OCI-LY1 (cell line): Measurements from ENCODE around the gene CFAP46.

Experiments
- EZH2 ChIP-seq: fragments of 200-600 bp; sonication (generic), shearing (Covaris generic); IDR thresholded peaks from 2 replicates; pipeline ENCODE4 v1.8.0; 2017; ENCODE audit warnings: borderline replicate concordance, mixed run types, mild to moderate bottlenecking, antibody characterized with exemption, low read length, moderate library complexity, mixed read lengths
- TF ChIP-seq, protein P1 (sequence below): fragments of 200-600 bp; sonication (generic), shearing (Covaris generic); IDR thresholded peaks from 2 replicates; pipeline ENCODE4 v1.5.1; 2017; ENCODE audit warnings: mild to moderate bottlenecking, antibody characterized with exemption, low read length, moderate library complexity, mixed read lengths

DNA sequence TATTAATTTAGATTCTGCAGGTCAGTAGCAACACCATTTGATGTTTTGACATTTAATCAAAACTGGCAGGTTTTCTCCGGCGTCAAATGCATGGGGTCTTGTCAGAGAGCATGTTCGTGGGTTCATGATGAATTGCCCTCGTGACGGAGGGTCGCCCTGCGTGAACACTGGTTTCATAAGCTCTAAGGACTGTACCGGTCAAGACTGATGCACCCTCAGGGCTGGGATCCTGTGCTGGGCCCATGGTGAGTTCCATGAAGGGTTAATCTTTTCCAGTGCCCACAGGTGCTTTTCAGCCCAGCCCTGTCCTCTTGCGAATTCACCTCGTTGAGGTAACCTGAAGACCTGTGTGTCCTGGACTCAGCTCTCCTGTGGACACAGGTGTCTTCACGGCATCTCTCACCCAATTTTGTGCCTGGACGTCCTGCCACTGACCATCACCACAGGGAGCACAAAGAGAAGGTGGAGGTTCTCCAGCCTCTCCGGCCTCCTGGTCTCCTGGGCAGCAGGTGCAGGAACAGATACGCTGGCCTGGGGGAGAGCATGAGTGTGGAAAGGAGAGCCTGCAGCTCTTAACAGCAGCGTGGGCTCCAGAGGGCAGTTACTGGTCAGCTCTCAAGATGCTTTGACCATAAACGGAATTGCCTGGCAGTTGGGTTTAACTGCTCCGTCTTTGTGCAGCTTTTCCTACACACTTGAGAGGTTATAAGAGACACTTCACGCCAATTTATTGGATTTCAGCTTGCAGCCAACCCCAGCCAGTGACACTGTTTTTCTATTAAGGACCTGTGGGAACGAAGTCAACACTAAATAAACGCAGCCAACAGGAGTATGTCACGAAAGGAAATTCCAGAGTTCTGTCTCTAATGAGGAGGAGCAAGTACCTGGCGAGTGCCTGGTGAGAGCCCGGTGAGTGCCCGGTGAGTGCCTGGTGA, 37.4 kb upstream of the CFAP46 start:
- TF ChIP-seq, protein P1, sequence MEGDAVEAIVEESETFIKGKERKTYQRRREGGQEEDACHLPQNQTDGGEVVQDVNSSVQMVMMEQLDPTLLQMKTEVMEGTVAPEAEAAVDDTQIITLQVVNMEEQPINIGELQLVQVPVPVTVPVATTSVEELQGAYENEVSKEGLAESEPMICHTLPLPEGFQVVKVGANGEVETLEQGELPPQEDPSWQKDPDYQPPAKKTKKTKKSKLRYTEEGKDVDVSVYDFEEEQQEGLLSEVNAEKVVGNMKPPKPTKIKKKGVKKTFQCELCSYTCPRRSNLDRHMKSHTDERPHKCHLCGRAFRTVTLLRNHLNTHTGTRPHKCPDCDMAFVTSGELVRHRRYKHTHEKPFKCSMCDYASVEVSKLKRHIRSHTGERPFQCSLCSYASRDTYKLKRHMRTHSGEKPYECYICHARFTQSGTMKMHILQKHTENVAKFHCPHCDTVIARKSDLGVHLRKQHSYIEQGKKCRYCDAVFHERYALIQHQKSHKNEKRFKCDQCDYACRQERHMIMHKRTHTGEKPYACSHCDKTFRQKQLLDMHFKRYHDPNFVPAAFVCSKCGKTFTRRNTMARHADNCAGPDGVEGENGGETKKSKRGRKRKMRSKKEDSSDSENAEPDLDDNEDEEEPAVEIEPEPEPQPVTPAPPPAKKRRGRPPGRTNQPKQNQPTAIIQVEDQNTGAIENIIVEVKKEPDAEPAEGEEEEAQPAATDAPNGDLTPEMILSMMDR: no peak
- no peak for TF ChIP-seq EZH2
